Stimulated activated memory B cell treated with anti-CD40 and anti-IgM and Interleukin-4, amounts not matched to agents 10 μg/mL and 1 μg/mL and 100 μg/mL, for 72 hours (primary cell): ENCODE data around the gene HSPD1.
"Not testable (repeated sequence)": the region's sequence is repeated elsewhere in the genome, so short reads cannot be mapped to it uniquely, and the experiment has no call there.

Experiments used
- ATAC-seq: fragments of 150-1000 bp; cut with Tn5 transposase; 2 replicates; pipeline ENCODE4 v1.10.0; 2021
- H3K27ac Mint-ChIP-seq: one replicate; pipeline ENCODE4 v1.8.0; 2022; ENCODE audit warnings: mild to moderate bottlenecking, mixed read lengths
- H3K27me3 Mint-ChIP-seq: one replicate; pipeline ENCODE4 v1.8.0; 2022; ENCODE audit warnings: mixed read lengths
- H3K36me3 Mint-ChIP-seq: one replicate; pipeline ENCODE4 v1.8.0; 2022; ENCODE audit warnings: mixed read lengths
- H3K4me1 Mint-ChIP-seq: one replicate; pipeline ENCODE4 v1.8.0; 2022; ENCODE audit warnings: mixed read lengths
- H3K4me3 Mint-ChIP-seq: one replicate; pipeline ENCODE4 v1.8.0; 2022; ENCODE audit warnings: mild to moderate bottlenecking, moderate library complexity, mixed read lengths
- H3K9me3 Mint-ChIP-seq: one replicate; pipeline ENCODE4 v1.8.0; 2022; ENCODE audit warnings: mixed read lengths

Gene HSPD1

DNA sequence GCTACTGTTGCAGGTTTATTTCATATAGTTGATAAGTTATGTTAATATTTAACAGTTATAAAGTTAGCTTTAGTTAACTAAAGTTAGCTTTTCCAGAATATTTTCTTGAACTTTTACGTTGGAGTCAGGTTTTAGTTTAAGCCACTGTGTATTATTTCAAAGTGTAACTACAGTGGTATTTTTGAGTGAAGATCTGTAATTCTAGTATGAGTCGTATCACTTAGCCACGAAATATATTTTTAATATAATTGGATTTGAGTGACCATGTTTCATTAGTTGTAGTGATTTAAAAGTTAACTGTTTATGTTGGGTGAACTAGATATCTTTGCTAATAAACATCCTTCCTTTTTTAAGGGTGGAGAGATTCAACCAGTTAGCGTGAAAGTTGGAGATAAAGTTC lies 3.0 kb upstream of the HSPD1 start:
- H3K9me3 Mint-ChIP-seq = no peaks in the 10 kb centered on the region
- no peaks in the 10 kb centered on the region for H3K27me3 Mint-ChIP-seq
- no peak overlapping the region for H3K4me3 Mint-ChIP-seq
- H3K36me3 Mint-ChIP-seq = peaks cover 40% of the 10 kb centered on the region
- ATAC-seq = no peak
- H3K4me1 Mint-ChIP-seq = peaks cover 30% of the 10 kb centered on the region
- peak overlapping the region; percentile 93 for H3K27ac Mint-ChIP-seq

DNA sequence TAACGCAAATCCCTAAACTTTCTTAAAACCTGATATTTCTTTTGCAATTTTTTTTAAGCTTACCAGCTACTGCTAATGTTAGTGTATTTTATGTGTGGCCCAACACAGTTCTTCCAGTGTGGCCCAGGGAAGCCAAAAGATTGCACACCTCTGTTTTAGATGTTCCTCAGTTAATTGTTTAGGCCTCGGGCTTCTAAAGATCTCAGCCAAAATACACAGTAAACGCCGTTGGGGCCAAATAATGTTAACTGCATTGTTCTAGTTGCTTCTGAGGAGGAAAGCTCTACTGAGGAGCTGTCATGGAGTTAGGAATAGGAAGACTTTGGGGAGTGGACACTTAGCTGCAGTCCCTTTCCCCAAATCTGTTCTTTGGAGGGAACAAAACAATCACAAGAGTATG lies 2.6 kb upstream of the HSPD1 start:
- H3K36me3 Mint-ChIP-seq = peaks cover 45% of the 10 kb centered on the region
- H3K4me1 Mint-ChIP-seq = peaks cover 35% of the 10 kb centered on the region
- peak overlapping the region; percentile 86 for H3K4me3 Mint-ChIP-seq
- H3K27ac Mint-ChIP-seq = peak overlapping the region; percentile 93
- no peaks in the 10 kb centered on the region for H3K27me3 Mint-ChIP-seq
- ATAC-seq = no peak
- H3K9me3 Mint-ChIP-seq = no peaks in the 10 kb centered on the region

GRCh38 chr2:197500503-197501131 lies 977 bp upstream of the HSPD1 start:
- H3K4me1 Mint-ChIP-seq = peaks cover 39% of the 10 kb centered on the region
- H3K9me3 Mint-ChIP-seq = no peaks in the 10 kb centered on the region
- ATAC-seq = peak; percentile 39
- H3K27ac Mint-ChIP-seq = peak overlapping the region; percentile 93
- H3K27me3 Mint-ChIP-seq = no peaks in the 10 kb centered on the region
- peaks cover 55% of the 10 kb centered on the region for H3K36me3 Mint-ChIP-seq
- peak overlapping the region; percentile 86 for H3K4me3 Mint-ChIP-seq

DNA sequence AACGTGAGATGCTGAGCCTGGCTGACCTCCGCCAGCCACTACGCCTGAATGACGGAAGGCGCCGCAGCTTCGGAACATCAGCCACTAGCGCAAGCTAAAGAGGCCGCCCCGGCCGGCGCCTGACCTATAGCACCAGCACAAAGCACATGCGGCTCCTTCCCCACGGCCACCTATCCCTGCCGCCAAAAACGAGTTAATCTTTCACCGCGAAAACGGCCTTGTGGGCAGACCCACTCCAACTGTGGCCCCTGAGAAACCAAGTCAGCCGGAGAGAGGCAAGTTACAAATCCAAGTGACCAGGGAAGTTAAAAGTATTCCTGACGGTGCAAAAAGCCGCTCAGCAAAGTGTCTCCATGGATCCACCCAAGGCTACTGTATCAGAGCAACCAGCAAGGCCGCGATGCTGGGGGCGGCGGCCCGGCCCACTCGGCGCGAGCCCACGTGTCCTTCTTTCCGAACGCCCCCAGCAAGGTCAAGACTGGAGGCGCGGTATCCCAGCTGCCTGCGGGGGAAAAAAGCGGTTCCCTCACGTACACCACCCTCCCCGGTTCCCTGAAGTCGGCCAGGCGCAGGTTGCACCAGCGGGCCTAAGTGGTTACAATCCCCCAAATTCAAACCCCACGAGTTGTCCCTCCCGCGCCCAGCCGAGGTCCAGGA lies 575 bp downstream of the HSPD1 start:
- H3K4me1 Mint-ChIP-seq = peaks cover 36% of the 10 kb centered on the region
- no peaks in the 10 kb centered on the region for H3K9me3 Mint-ChIP-seq
- peak; percentile 15 for ATAC-seq

GRCh38 chr2:197498235-197498936 lies 1.3 kb downstream of the HSPD1 start:
- Mint-ChIP-seq H3K9me3 (no peaks in the 10 kb centered on the region), H3K36me3 (peaks cover 50% of the 10 kb centered on the region), H3K27me3 (no peaks in the 10 kb centered on the region), H3K4me3 (peak overlapping the region; percentile 86), H3K27ac (peak overlapping the region; percentile 93), H3K4me1 (peaks cover 32% of the 10 kb centered on the region)
- no peak for ATAC-seq

More for the DNA sequence above, 575 bp downstream of the HSPD1 start:
- Mint-ChIP-seq H3K27ac (peak overlapping the region; percentile 93), H3K4me3 (peak overlapping the region; percentile 86), H3K36me3 (peaks cover 54% of the 10 kb centered on the region), H3K27me3 (no peaks in the 10 kb centered on the region)

- Mint-ChIP-seq H3K4me1 (peaks cover 29% of the 10 kb centered on the region), H3K36me3 (peaks cover 55% of the 10 kb centered on the region), H3K9me3 (no peaks in the 10 kb centered on the region), H3K4me3 (peak overlapping the region; percentile 86), H3K27ac (peak overlapping the region; percentile 93), H3K27me3 (no peaks in the 10 kb centered on the region)
- no peak for ATAC-seq
Observed at GRCh38 chr2:197497326-197497725, 2.3 kb downstream of the HSPD1 start.

- Mint-ChIP-seq H3K27ac (peak overlapping the region; percentile 93), H3K9me3 (no peaks in the 10 kb centered on the region), H3K4me3 (no peak overlapping the region), H3K27me3 (no peaks in the 10 kb centered on the region), H3K36me3 (peaks cover 48% of the 10 kb centered on the region), H3K4me1 (peaks cover 25% of the 10 kb centered on the region)
- ATAC-seq = no peak
Observed at GRCh38 chr2:197496695-197497094, 2.9 kb downstream of the HSPD1 start.

- H3K27me3 Mint-ChIP-seq = no peaks in the 10 kb centered on the region
- no peaks in the 10 kb centered on the region for H3K9me3 Mint-ChIP-seq
- H3K36me3 Mint-ChIP-seq = peaks cover 44% of the 10 kb centered on the region
- H3K27ac Mint-ChIP-seq = no peak overlapping the region
- peaks cover 15% of the 10 kb centered on the region for H3K4me1 Mint-ChIP-seq
- no peak overlapping the region for H3K4me3 Mint-ChIP-seq
- ATAC-seq = no peak
Observed at GRCh38 chr2:197495433-197496134, 4.1 kb downstream of the HSPD1 start.

- Mint-ChIP-seq H3K4me1 (no peaks in the 10 kb centered on the region), H3K27ac (no peak overlapping the region)
Observed at GRCh38 chr2:197487385-197487784, 12.3 kb downstream of the HSPD1 start.

DNA sequence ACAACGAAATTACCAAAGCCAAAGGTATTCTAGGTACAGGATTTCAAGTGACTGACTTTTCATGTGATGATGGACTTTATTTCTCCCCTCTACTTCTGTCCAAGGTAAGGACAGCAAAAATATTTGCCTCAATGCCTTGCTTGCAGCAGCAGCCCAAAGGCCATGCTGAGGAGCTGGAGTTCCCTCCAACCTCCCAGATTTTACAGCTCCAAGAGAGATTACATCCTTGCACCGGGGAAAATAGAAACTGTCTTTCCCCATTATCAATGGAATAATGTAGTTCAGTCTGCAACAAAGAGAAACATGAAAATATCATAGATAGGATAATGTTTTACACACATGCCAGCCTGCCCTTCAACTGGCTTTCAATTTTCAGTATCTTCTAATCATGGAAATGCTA lies 13.5 kb downstream of the HSPD1 start:
- H3K4me3 Mint-ChIP-seq = no peak overlapping the region
- no peak overlapping the region for H3K27ac Mint-ChIP-seq
- no peaks in the 10 kb centered on the region for H3K4me1 Mint-ChIP-seq
- H3K9me3 Mint-ChIP-seq = peaks cover 3% of the 10 kb centered on the region
- no peak for ATAC-seq
- peaks cover 68% of the 10 kb centered on the region for H3K36me3 Mint-ChIP-seq
- no peaks in the 10 kb centered on the region for H3K27me3 Mint-ChIP-seq

More at GRCh38 chr2:197487385-197487784, 12.3 kb downstream of the HSPD1 start:
- peaks cover 72% of the 10 kb centered on the region for H3K36me3 Mint-ChIP-seq
- peaks cover 3% of the 10 kb centered on the region for H3K9me3 Mint-ChIP-seq
- no peaks in the 10 kb centered on the region for H3K27me3 Mint-ChIP-seq
- no peak for ATAC-seq
- no peak overlapping the region for H3K4me3 Mint-ChIP-seq

- not testable (repeated sequence) for H3K27me3 Mint-ChIP-seq, H3K4me1 Mint-ChIP-seq, H3K4me3 Mint-ChIP-seq, ATAC-seq, H3K27ac Mint-ChIP-seq, H3K9me3 Mint-ChIP-seq
- H3K36me3 Mint-ChIP-seq = peaks cover 70% of the 10 kb centered on the region
Observed at GRCh38 chr2:197484248-197484647, 15.4 kb downstream of the HSPD1 start.

- Mint-ChIP-seq H3K4me3 (no peak overlapping the region), H3K36me3 (peaks cover 62% of the 10 kb centered on the region), H3K9me3 (peaks cover 3% of the 10 kb centered on the region), H3K4me1 (no peaks in the 10 kb centered on the region), H3K27ac (no peak overlapping the region), H3K27me3 (no peaks in the 10 kb centered on the region)
- no peak for ATAC-seq
Observed at GRCh38 chr2:197480165-197481036, 19.2 kb downstream of the HSPD1 start.

GRCh38 chr2:197477797-197478196 lies 21.8 kb downstream of the HSPD1 start:
- ATAC-seq = no peak
- peaks cover 42% of the 10 kb centered on the region for H3K36me3 Mint-ChIP-seq
- H3K9me3 Mint-ChIP-seq = no peaks in the 10 kb centered on the region
- H3K4me3 Mint-ChIP-seq = no peak overlapping the region
- no peaks in the 10 kb centered on the region for H3K27me3 Mint-ChIP-seq
- H3K27ac Mint-ChIP-seq = no peak overlapping the region
- no peaks in the 10 kb centered on the region for H3K4me1 Mint-ChIP-seq

- Mint-ChIP-seq H3K27ac (no peak overlapping the region), H3K27me3 (no peaks in the 10 kb centered on the region), H3K36me3 (peaks cover 27% of the 10 kb centered on the region), H3K9me3 (no peaks in the 10 kb centered on the region), H3K4me1 (no peaks in the 10 kb centered on the region), H3K4me3 (no peak overlapping the region)
- ATAC-seq = no peak
Observed at GRCh38 chr2:197472166-197472565, 27.5 kb downstream of the HSPD1 start.
